ENCODE results near the gene ABAT. TPM values are rescaled to one million over a fixed set of nuclear protein-coding genes. Genes with fewer than 3 reads are reported as not detected.
A peak's percentile ranks its signal among the peaks of the same experiment; 100 is the strongest.

ABAT gene
- total RNA-seq, 2 experiments from 2014 or later: 4.0 to 7.8 TPM

- Mint-ChIP-seq H3K9me3 (ENCODE audit: low read depth) (no peaks in the 10 kb centered on the region), H3K4me3 (no peak overlapping the region), H3K27me3 (no peaks in the 10 kb centered on the region), H3K4me1 (no peaks in the 10 kb centered on the region), H3K36me3 (no peaks in the 10 kb centered on the region), H3K27ac (no peak overlapping the region)
- ATAC-seq (no peak), DNase-seq (no peak)
- CTCF ChIA-PET: interaction anchor here (1.1 to 3.4 kb wide), 4 partner anchors 8 to 219 kb away, joined by 3 to 20 read pairs (median 5); partner anchors contain the start of genes ABAT and LITAFD
Measured at GRCh38 chr16:8661703-8662102, 12.7 kb upstream of the ABAT start.

GRCh38 chr16:8663192-8664089, 11.0 kb upstream of the ABAT start:
- ATAC-seq: no peak
- Mint-ChIP-seq H3K27me3 (no peaks in the 10 kb centered on the region), H3K4me1 (no peaks in the 10 kb centered on the region), H3K4me3 (no peak overlapping the region), H3K36me3 (no peaks in the 10 kb centered on the region), H3K27ac (no peak overlapping the region), H3K9me3 (ENCODE audit: low read depth) (no peaks in the 10 kb centered on the region)
- CTCF ChIA-PET: interaction anchor here (1.4 kb wide), 1 partner anchor 217 kb away, joined by 5 read pairs; no protein-coding TSS in a partner anchor
- DNase-seq: no peak

GRCh38 chr16:8665529-8665928, 8.9 kb upstream of the ABAT start:
- DNase-seq (no peak), ATAC-seq (no peak)
- no peak overlapping the region for H3K4me3 Mint-ChIP-seq
- H3K27me3 Mint-ChIP-seq: no peaks in the 10 kb centered on the region
- no peaks in the 10 kb centered on the region for H3K36me3 Mint-ChIP-seq
- CTCF ChIA-PET: no interaction called here
- no peaks in the 10 kb centered on the region for H3K4me1 Mint-ChIP-seq
- no peaks in the 10 kb centered on the region for H3K9me3 Mint-ChIP-seq (ENCODE audit: low read depth)
- no peak overlapping the region for H3K27ac Mint-ChIP-seq

GRCh38 chr16:8667492-8667891, 6.9 kb upstream of the ABAT start:
- Mint-ChIP-seq H3K36me3 (no peaks in the 10 kb centered on the region), H3K4me3 (no peak overlapping the region), H3K9me3 (ENCODE audit: low read depth) (no peaks in the 10 kb centered on the region), H3K27ac (no peak overlapping the region), H3K27me3 (no peaks in the 10 kb centered on the region), H3K4me1 (no peaks in the 10 kb centered on the region)
- DNase-seq: no peak
- CTCF ChIA-PET: interaction anchor here (2.0 kb wide), 1 partner anchor 134 kb away, joined by 4 read pairs; no protein-coding TSS in a partner anchor
- ATAC-seq: no peak

- CTCF ChIA-PET: interaction anchor here (2.0 kb wide), 1 partner anchor 133 kb away, joined by 4 read pairs; no protein-coding TSS in a partner anchor
- Mint-ChIP-seq H3K9me3 (ENCODE audit: low read depth) (no peaks in the 10 kb centered on the region), H3K4me1 (no peaks in the 10 kb centered on the region), H3K36me3 (no peaks in the 10 kb centered on the region), H3K27ac (no peak overlapping the region), H3K27me3 (no peaks in the 10 kb centered on the region), H3K4me3 (no peak overlapping the region)
- no peak for ATAC-seq
- no peak for DNase-seq
Measured at GRCh38 chr16:8668113-8668512, 6.3 kb upstream of the ABAT start.

GRCh38 chr16:8669481-8669880, 4.9 kb upstream of the ABAT start:
- CTCF ChIA-PET: interaction anchor here (1.2 to 2.0 kb wide), 2 partner anchors 132 to 211 kb away, joined by 4 read pairs; no protein-coding TSS in a partner anchor
- H3K27ac Mint-ChIP-seq: no peak overlapping the region
- H3K27me3 Mint-ChIP-seq: no peaks in the 10 kb centered on the region
- H3K4me3 Mint-ChIP-seq: no peak overlapping the region
- H3K36me3 Mint-ChIP-seq: no peaks in the 10 kb centered on the region
- peaks cover 4% of the 10 kb centered on the region for H3K4me1 Mint-ChIP-seq
- DNase-seq (no peak), ATAC-seq (no peak)
- H3K9me3 Mint-ChIP-seq (ENCODE audit: low read depth): no peaks in the 10 kb centered on the region

- Mint-ChIP-seq H3K9me3 (ENCODE audit: low read depth) (no peaks in the 10 kb centered on the region), H3K36me3 (no peaks in the 10 kb centered on the region), H3K27me3 (no peaks in the 10 kb centered on the region), H3K27ac (no peak overlapping the region), H3K4me1 (peaks cover 6% of the 10 kb centered on the region), H3K4me3 (no peak overlapping the region)
- CTCF ChIA-PET: interaction anchor here (0.8 to 1.0 kb wide), 2 partner anchors 9 to 469 kb away, joined by 4 read pairs; no protein-coding TSS in a partner anchor
- DNase-seq (no peak), ATAC-seq (no peak)
Measured at GRCh38 chr16:8670014-8670560, 4.3 kb upstream of the ABAT start.

GRCh38 chr16:8673611-8674412, 605 bp upstream of the ABAT start:
- ATAC-seq: no peak
- Mint-ChIP-seq H3K27ac (no peak overlapping the region), H3K9me3 (ENCODE audit: low read depth) (no peaks in the 10 kb centered on the region), H3K36me3 (peaks cover 1% of the 10 kb centered on the region), H3K27me3 (no peaks in the 10 kb centered on the region), H3K4me1 (peaks cover 12% of the 10 kb centered on the region), H3K4me3 (peak overlapping the region; percentile 75)
- DNase-seq: no peak
- CTCF ChIA-PET: interaction anchor here (1.2 to 1.5 kb wide), 3 partner anchors 13 to 335 kb away, joined by 4 to 9 read pairs (median 6); no protein-coding TSS in a partner anchor

- Mint-ChIP-seq H3K27ac (peak overlapping the region; percentile 66), H3K27me3 (no peaks in the 10 kb centered on the region), H3K9me3 (ENCODE audit: low read depth) (peaks cover 6% of the 10 kb centered on the region), H3K4me3 (peak overlapping the region; percentile 75), H3K36me3 (peaks cover 5% of the 10 kb centered on the region), H3K4me1 (peaks cover 16% of the 10 kb centered on the region)
- ATAC-seq (no peak), DNase-seq (peak; percentile 43)
- CTCF ChIA-PET: interaction anchor here (1.0 to 1.4 kb wide), 2 partner anchors 19 to 205 kb away, joined by 3 to 4 read pairs; no protein-coding TSS in a partner anchor
Measured at GRCh38 chr16:8675183-8676159, 1.1 kb downstream of the ABAT start.

- Mint-ChIP-seq H3K9me3 (ENCODE audit: low read depth) (peaks cover 6% of the 10 kb centered on the region), H3K4me3 (no peak overlapping the region), H3K27me3 (no peaks in the 10 kb centered on the region), H3K27ac (no peak overlapping the region), H3K36me3 (peaks cover 5% of the 10 kb centered on the region), H3K4me1 (peaks cover 18% of the 10 kb centered on the region)
- ATAC-seq (no peak), DNase-seq (no peak)
- CTCF ChIA-PET: interaction anchor here (1.4 kb wide), 1 partner anchor 20 kb away, joined by 3 read pairs; no protein-coding TSS in a partner anchor
Measured at GRCh38 chr16:8676160-8676547, 1.7 kb downstream of the ABAT start.

GRCh38 chr16:8676737-8677375, 2.4 kb downstream of the ABAT start:
- CTCF ChIA-PET: no interaction called here
- H3K27me3 Mint-ChIP-seq: no peaks in the 10 kb centered on the region
- no peak for DNase-seq
- no peak overlapping the region for H3K4me3 Mint-ChIP-seq
- peaks cover 5% of the 10 kb centered on the region for H3K36me3 Mint-ChIP-seq
- H3K27ac Mint-ChIP-seq: no peak overlapping the region
- ATAC-seq: no peak
- peaks cover 6% of the 10 kb centered on the region for H3K9me3 Mint-ChIP-seq (ENCODE audit: low read depth)
- peaks cover 18% of the 10 kb centered on the region for H3K4me1 Mint-ChIP-seq

- Mint-ChIP-seq H3K4me3 (no peak overlapping the region), H3K36me3 (peaks cover 5% of the 10 kb centered on the region), H3K27me3 (no peaks in the 10 kb centered on the region), H3K4me1 (peaks cover 18% of the 10 kb centered on the region), H3K27ac (no peak overlapping the region), H3K9me3 (ENCODE audit: low read depth) (peaks cover 6% of the 10 kb centered on the region)
- DNase-seq: no peak
- CTCF ChIA-PET: no interaction called here
- no peak for ATAC-seq
Measured at GRCh38 chr16:8677481-8677880, 3.1 kb downstream of the ABAT start.
